Measurements from ENCODE around the gene PEMT. TPM values are rescaled to one million over a fixed set of nuclear protein-coding genes. Genes with fewer than 3 reads are reported as not detected.

PEMT gene
- total RNA-seq, 1 experiment from 2014 or later = 25.6 TPM

DNA sequence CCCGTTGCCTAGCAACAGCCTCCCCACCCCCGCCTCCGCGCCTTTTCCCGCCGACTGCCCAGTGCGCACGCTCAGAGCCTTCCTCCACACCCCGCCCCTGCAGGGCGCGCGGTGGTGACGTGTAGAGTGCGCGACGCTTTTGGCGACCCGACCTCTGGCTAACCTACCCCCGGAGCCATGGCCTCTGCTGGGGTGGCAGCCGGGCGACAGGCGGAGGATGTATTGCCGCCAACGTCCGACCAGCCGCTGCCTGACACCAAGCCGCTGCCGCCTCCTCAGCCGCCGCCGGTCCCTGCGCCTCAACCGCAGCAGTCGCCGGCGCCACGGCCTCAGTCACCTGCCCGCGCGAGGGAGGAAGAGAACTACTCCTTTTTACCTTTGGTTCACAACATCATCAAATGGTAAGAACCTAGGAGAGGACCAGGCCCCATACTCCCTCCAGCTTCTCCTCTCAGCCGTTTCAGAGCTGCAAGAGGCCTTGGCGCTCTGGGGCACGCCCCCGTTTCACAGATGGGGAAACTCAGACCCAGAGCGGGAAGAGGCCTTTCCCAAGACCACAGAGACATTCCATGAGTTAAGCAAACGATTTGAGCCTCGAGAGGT is 114.5 kb downstream of the PEMT start, which contains the start of gene MED9:
MED9 (plus strand) TSS at position 136 of the 603 bp plus-strand sequence; CDS start at position 178, 42 bp downstream.
- H3K27ac Mint-ChIP-seq (ENCODE audit: unreplicated experiment) = peak within 1 kb of the TSS; percentile 83
- peaks cover 10% of the 10 kb centered on the region for H3K4me1 Mint-ChIP-seq (ENCODE audit: low read depth, unreplicated experiment)
- TF ChIP-seq, protein P1, sequence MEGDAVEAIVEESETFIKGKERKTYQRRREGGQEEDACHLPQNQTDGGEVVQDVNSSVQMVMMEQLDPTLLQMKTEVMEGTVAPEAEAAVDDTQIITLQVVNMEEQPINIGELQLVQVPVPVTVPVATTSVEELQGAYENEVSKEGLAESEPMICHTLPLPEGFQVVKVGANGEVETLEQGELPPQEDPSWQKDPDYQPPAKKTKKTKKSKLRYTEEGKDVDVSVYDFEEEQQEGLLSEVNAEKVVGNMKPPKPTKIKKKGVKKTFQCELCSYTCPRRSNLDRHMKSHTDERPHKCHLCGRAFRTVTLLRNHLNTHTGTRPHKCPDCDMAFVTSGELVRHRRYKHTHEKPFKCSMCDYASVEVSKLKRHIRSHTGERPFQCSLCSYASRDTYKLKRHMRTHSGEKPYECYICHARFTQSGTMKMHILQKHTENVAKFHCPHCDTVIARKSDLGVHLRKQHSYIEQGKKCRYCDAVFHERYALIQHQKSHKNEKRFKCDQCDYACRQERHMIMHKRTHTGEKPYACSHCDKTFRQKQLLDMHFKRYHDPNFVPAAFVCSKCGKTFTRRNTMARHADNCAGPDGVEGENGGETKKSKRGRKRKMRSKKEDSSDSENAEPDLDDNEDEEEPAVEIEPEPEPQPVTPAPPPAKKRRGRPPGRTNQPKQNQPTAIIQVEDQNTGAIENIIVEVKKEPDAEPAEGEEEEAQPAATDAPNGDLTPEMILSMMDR (IDR thresholded peaks at IDR 0.05; ENCODE audit: unreplicated experiment) = no peak
- BruUV-seq (replicated peaks) = TSS peak; percentile 78
- H3K27me3 Mint-ChIP-seq (ENCODE audit: unreplicated experiment) = peaks cover 42% of the 10 kb centered on the region
- H3K9me3 Mint-ChIP-seq (ENCODE audit: low read depth, unreplicated experiment) = no peaks in the 10 kb centered on the region
- intact Hi-C loops (cut with micrococcal nuclease; ENCODE audit: unreplicated experiment) = no loop called here
- CTCF ChIA-PET = interaction anchor here (0.6 kb wide), 1 partner anchor 82 kb away, joined by 4 read pairs; no protein-coding TSS in a partner anchor
- peak; percentile 90 for DNase-seq
- peaks cover 15% of the 10 kb centered on the region for H3K36me3 Mint-ChIP-seq (ENCODE audit: insufficient read depth, unreplicated experiment)
- peak within 1 kb of the TSS; percentile 76 for H3K4me3 Mint-ChIP-seq (ENCODE audit: low read depth, unreplicated experiment)

GRCh38 chr17:17474341-17474740 is 117.2 kb downstream of the PEMT start:
- Mint-ChIP-seq H3K4me3 (ENCODE audit: low read depth, unreplicated experiment) (no peak overlapping the region), H3K27me3 (ENCODE audit: unreplicated experiment) (peaks cover 61% of the 10 kb centered on the region), H3K27ac (ENCODE audit: unreplicated experiment) (no peak overlapping the region), H3K9me3 (ENCODE audit: low read depth, unreplicated experiment) (no peaks in the 10 kb centered on the region), H3K4me1 (ENCODE audit: low read depth, unreplicated experiment) (no peaks in the 10 kb centered on the region), H3K36me3 (ENCODE audit: insufficient read depth, unreplicated experiment) (peaks cover 15% of the 10 kb centered on the region)
- CTCF ChIA-PET = no interaction called here
- BruUV-seq (replicated peaks) = no TSS peak
- intact Hi-C loops (cut with micrococcal nuclease; ENCODE audit: unreplicated experiment) = no loop called here
- TF ChIP-seq, protein P1 (IDR thresholded peaks at IDR 0.05; ENCODE audit: unreplicated experiment) = no peak
- no peak for DNase-seq

DNA sequence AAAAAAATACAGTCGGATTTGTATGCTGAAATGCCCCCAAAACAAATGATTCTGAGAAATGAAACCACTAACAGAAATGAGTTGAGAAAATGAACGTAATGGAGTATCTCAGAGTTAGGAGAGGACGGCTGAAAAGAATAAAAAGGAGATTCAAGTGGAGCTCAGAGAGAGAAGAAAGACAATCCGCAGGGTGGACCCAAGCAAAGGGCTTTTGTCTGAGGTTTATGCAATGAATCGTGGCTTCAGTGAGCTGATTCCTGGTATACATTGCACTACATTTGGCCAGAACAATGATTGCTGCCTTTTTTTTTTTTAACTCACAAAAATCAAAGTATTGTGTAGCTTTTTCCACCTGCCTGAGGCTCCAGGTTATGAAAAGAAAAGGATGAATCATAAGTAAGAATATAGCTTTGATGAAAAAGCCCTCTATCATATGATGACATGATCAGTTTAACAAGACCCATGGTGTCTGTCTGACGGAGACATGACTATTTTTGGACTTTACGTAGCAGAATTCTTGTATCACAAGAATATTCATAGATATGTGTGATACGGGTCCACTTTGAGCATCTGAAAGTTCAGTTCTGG is 119.1 kb downstream of the PEMT start:
- Mint-ChIP-seq H3K27me3 (ENCODE audit: unreplicated experiment) (peaks cover 79% of the 10 kb centered on the region), H3K9me3 (ENCODE audit: low read depth, unreplicated experiment) (no peaks in the 10 kb centered on the region), H3K4me1 (ENCODE audit: low read depth, unreplicated experiment) (no peaks in the 10 kb centered on the region), H3K36me3 (ENCODE audit: insufficient read depth, unreplicated experiment) (peaks cover 13% of the 10 kb centered on the region), H3K4me3 (ENCODE audit: low read depth, unreplicated experiment) (no peak overlapping the region), H3K27ac (ENCODE audit: unreplicated experiment) (no peak overlapping the region)
- CTCF ChIA-PET = no interaction called here
- no TSS peak for BruUV-seq (replicated peaks)
- intact Hi-C loops (cut with micrococcal nuclease; ENCODE audit: unreplicated experiment) = no loop called here
- DNase-seq = no peak
- TF ChIP-seq, protein P1 (IDR thresholded peaks at IDR 0.05; ENCODE audit: unreplicated experiment) = no peak

GRCh38 chr17:17469996-17470395 is 121.5 kb downstream of the PEMT start:
- Mint-ChIP-seq H3K27ac (ENCODE audit: unreplicated experiment) (no peak overlapping the region), H3K9me3 (ENCODE audit: low read depth, unreplicated experiment) (no peaks in the 10 kb centered on the region), H3K4me3 (ENCODE audit: low read depth, unreplicated experiment) (no peak overlapping the region), H3K27me3 (ENCODE audit: unreplicated experiment) (peaks cover 84% of the 10 kb centered on the region), H3K4me1 (ENCODE audit: low read depth, unreplicated experiment) (no peaks in the 10 kb centered on the region), H3K36me3 (ENCODE audit: insufficient read depth, unreplicated experiment) (no peaks in the 10 kb centered on the region)
- TF ChIP-seq, protein P1 (IDR thresholded peaks at IDR 0.05; ENCODE audit: unreplicated experiment) = no peak
- DNase-seq = no peak
- no TSS peak for BruUV-seq (replicated peaks)
- CTCF ChIA-PET = no interaction called here
- intact Hi-C loops (cut with micrococcal nuclease; ENCODE audit: unreplicated experiment) = no loop called here

Data from Calu3 (cell line).